ENCODE results near the gene IYD. TPM values are rescaled to one million over a fixed set of nuclear protein-coding genes. Genes with fewer than 3 reads are reported as not detected.

The IYD gene
- total RNA-seq, 2 experiments from 2014 or later, result not detected

DNA sequence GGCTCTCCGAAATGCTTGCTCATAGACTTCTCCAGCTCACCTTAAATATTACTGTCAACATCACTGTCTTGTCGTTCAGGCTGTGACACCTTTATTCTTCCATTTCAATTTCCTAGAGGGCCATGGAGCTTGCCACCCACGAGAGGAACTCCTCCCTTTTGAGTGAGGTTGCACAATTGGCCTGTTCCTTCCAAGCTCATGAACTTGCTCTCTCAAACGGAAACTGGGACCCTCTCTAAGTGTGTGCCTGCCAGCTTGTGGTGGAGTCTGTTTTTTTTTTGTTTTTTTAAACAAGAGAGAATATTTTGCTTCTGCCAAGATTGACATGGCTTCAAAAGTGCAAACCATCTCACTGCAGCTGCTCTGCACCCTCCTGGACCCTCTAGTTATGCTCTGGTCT lies 19.3 kb upstream of the IYD start:
- Histone ChIP-seq H3K36me3 (ENCODE audit: insufficient read depth, low read length) (no peaks in the 10 kb centered on the region), H3K4me3 (ENCODE audit: low read depth, low read length, poor library complexity, severe bottlenecking) (no peak overlapping the region), H3K4me1 (ENCODE audit: insufficient read depth, low read length, poor library complexity, severe bottlenecking) (peaks cover 36% of the 10 kb centered on the region), H4K20me1 (ENCODE audit: insufficient read depth, low read length) (no peaks in the 10 kb centered on the region), H3K4me2 (ENCODE audit: low read length) (no peak overlapping the region), H3K27ac (ENCODE audit: low read depth, low read length, poor library complexity, severe bottlenecking) (no peak overlapping the region), H3K79me2 (ENCODE audit: insufficient read depth, low read depth, low read length) (no peaks in the 10 kb centered on the region), H3K9me3 (ENCODE audit: low read length) (no peaks in the 10 kb centered on the region), H2AFZ (ENCODE audit: low read length) (no peak overlapping the region), H3K9me2 (ENCODE audit: insufficient read depth, low read length) (no peaks in the 10 kb centered on the region)
- intact Hi-C loops (cut with micrococcal nuclease; ENCODE audit: unreplicated experiment), result loop anchor here (5.0 kb wide), 1 partner anchor 342 kb away; no protein-coding TSS in a partner anchor
- no TSS peak for BruUV-seq (replicated peaks)
- CTCF ChIA-PET (ENCODE audit: unreplicated experiment), result no interaction called here
- no peak for DNase-seq (ENCODE audit: low spot score)
- POLR2A ChIA-PET, result interaction anchor here (0.6 to 0.9 kb wide), 3 partner anchors 13 to 193 kb away, joined by 3 to 4 read pairs (median 3); no protein-coding TSS in a partner anchor
- no peak for TF ChIP-seq EZH2phosphoT487 (IDR thresholded peaks at IDR 0.05; ENCODE audit: borderline replicate concordance, low read depth, low read length)
- TF ChIP-seq, protein P1, sequence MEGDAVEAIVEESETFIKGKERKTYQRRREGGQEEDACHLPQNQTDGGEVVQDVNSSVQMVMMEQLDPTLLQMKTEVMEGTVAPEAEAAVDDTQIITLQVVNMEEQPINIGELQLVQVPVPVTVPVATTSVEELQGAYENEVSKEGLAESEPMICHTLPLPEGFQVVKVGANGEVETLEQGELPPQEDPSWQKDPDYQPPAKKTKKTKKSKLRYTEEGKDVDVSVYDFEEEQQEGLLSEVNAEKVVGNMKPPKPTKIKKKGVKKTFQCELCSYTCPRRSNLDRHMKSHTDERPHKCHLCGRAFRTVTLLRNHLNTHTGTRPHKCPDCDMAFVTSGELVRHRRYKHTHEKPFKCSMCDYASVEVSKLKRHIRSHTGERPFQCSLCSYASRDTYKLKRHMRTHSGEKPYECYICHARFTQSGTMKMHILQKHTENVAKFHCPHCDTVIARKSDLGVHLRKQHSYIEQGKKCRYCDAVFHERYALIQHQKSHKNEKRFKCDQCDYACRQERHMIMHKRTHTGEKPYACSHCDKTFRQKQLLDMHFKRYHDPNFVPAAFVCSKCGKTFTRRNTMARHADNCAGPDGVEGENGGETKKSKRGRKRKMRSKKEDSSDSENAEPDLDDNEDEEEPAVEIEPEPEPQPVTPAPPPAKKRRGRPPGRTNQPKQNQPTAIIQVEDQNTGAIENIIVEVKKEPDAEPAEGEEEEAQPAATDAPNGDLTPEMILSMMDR (conservative IDR thresholded peaks at IDR 0.05; ENCODE audit: low read length), result no peak

DNA sequence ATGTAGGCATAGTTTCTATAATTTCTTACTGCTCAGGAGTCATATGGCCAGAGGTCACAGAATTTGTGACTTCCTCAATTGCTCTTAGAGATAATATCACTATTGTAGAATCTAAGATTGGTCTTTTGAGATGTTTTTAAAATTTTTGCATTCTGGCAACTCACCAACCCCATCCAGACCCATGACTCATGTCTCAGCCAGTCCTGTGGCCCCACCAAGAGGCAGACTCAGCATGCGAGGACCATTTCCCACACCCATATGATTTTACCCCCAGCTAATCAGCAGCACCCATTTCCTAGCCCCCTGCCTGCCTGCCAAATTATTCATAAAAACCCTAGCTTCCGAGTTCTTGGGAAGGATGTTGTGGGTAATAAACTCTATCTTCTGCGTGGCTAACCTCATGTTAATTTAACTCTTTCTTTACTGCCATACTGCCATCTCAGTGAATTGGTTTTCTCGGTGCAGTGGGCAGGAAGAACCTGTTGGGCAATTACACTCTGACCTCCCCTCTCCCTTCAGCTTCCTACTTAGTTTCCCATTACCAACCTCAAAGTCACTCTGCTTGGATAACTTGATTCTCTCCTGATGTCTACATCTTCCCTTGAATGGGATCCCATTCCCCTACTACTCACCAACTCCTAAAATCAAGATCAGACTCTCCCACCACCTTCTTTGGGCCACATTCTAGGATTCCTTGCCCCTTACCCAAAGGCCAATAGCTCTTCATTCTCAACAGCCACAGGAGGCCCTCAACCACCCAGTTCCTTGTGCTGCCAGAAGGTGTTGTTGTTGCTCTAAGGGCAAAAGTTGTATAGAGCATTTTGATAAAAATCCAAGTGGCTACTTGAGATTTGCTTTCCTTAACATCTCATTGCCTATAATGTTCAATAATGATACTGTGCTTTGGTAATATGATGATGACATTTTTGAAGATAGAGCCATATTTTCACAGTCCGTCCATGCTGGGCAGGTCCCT lies 16.2 kb upstream of the IYD start:
- no peak for DNase-seq (ENCODE audit: low spot score)
- Histone ChIP-seq H3K27ac (ENCODE audit: low read depth, low read length, poor library complexity, severe bottlenecking) (no peak overlapping the region), H3K9me2 (ENCODE audit: insufficient read depth, low read length) (no peaks in the 10 kb centered on the region), H3K36me3 (ENCODE audit: insufficient read depth, low read length) (no peaks in the 10 kb centered on the region), H3K4me3 (ENCODE audit: low read depth, low read length, poor library complexity, severe bottlenecking) (no peak overlapping the region), H3K4me2 (ENCODE audit: low read length) (no peak overlapping the region), H2AFZ (ENCODE audit: low read length) (no peak overlapping the region), H3K4me1 (ENCODE audit: insufficient read depth, low read length, poor library complexity, severe bottlenecking) (peaks cover 14% of the 10 kb centered on the region), H4K20me1 (ENCODE audit: insufficient read depth, low read length) (no peaks in the 10 kb centered on the region), H3K79me2 (ENCODE audit: insufficient read depth, low read depth, low read length) (no peaks in the 10 kb centered on the region), H3K9me3 (ENCODE audit: low read length) (no peaks in the 10 kb centered on the region)
- no TSS peak for BruUV-seq (replicated peaks)
- POLR2A ChIA-PET, result interaction anchor here (1.0 kb wide), 1 partner anchor 72 kb away, joined by 3 read pairs; no protein-coding TSS in a partner anchor
- TF ChIP-seq, protein P1 (conservative IDR thresholded peaks at IDR 0.05; ENCODE audit: low read length), result no peak
- TF ChIP-seq EZH2phosphoT487 (IDR thresholded peaks at IDR 0.05; ENCODE audit: borderline replicate concordance, low read depth, low read length), result no peak
- intact Hi-C loops (cut with micrococcal nuclease; ENCODE audit: unreplicated experiment), result no loop called here
- CTCF ChIA-PET (ENCODE audit: unreplicated experiment), result no interaction called here

- no TSS peak for BruUV-seq (replicated peaks)
- Histone ChIP-seq H3K4me2 (ENCODE audit: low read length) (no peak overlapping the region), H4K20me1 (ENCODE audit: insufficient read depth, low read length) (no peaks in the 10 kb centered on the region), H3K9me2 (ENCODE audit: insufficient read depth, low read length) (no peaks in the 10 kb centered on the region), H3K9me3 (ENCODE audit: low read length) (no peaks in the 10 kb centered on the region), H3K27ac (ENCODE audit: low read depth, low read length, poor library complexity, severe bottlenecking) (no peak overlapping the region), H3K36me3 (ENCODE audit: insufficient read depth, low read length) (no peaks in the 10 kb centered on the region), H3K79me2 (ENCODE audit: insufficient read depth, low read depth, low read length) (no peaks in the 10 kb centered on the region), H2AFZ (ENCODE audit: low read length) (no peak overlapping the region), H3K4me1 (ENCODE audit: insufficient read depth, low read length, poor library complexity, severe bottlenecking) (peaks cover 5% of the 10 kb centered on the region), H3K4me3 (ENCODE audit: low read depth, low read length, poor library complexity, severe bottlenecking) (no peak overlapping the region)
- intact Hi-C loops (cut with micrococcal nuclease; ENCODE audit: unreplicated experiment), result no loop called here
- POLR2A ChIA-PET, result interaction anchor here (1.0 to 1.3 kb wide), 2 partner anchors 9 to 73 kb away, joined by 3 to 5 read pairs; no protein-coding TSS in a partner anchor
- no peak for TF ChIP-seq EZH2phosphoT487 (IDR thresholded peaks at IDR 0.05; ENCODE audit: borderline replicate concordance, low read depth, low read length)
- TF ChIP-seq, protein P1 (conservative IDR thresholded peaks at IDR 0.05; ENCODE audit: low read length), result no peak
- CTCF ChIA-PET (ENCODE audit: unreplicated experiment), result no interaction called here
- no peak for DNase-seq (ENCODE audit: low spot score)
Observed at GRCh38 chr6:150353445-150353844, 15.4 kb upstream of the IYD start.

All from OCI-LY7 (cell line).